Stomach (tissue), 4 donors: Measurements from ENCODE around the gene ANTXR2.

ENCODE experiments used
- CTCF ChIP-seq, 7 experiments: fragments of 450-650 bp in 4 of 7; fragments of 200-600 bp in 3 of 7; sonication (generic) in 3 of 7; IDR thresholded peaks; one replicate each; pipeline ENCODE4 v1.5.1; 2016 to 2019; ENCODE audit warnings: antibody characterized with exemption in 7 of 7, control low read depth in 2 of 7, mild to moderate bottlenecking in 1 of 7
- POLR2A ChIP-seq, 4 donors: fragments of 450-650 bp; IDR thresholded peaks; one replicate each; pipeline ENCODE4 v1.6.1; 2016; ENCODE audit warnings: antibody characterized with exemption in 4 of 4, control low read depth in 2 of 4, mild to moderate bottlenecking in 1 of 4, moderate library complexity in 1 of 4

- TF ChIP-seq CTCF (IDR thresholded peaks at IDR 0.05) (no peak), POLR2A (IDR thresholded peaks at IDR 0.05) (no peak)
These were observed 175.0 kb downstream of the ANTXR2 start for GRCh38 chr4:79898055-79898454.
